MM.1S (cell line): Measurements from ENCODE around the gene TNFAIP8.

ENCODE experiments used
- DNase-seq: peaks from one replicate; pipeline ENCODE4 v3.0.0-alpha.2; 2015
- H2AFZ ChIP-seq: fragments of 300-600 bp; sonication (generic); 2 replicates; pipeline ENCODE4 v1.6.0; 2016; ENCODE audit warnings: antibody characterized with exemption, low read length
- H3F3A ChIP-seq: fragments of 300-600 bp; sonication (generic); 2 replicates; pipeline ENCODE4 v1.6.1; 2016; ENCODE audit warnings: mild to moderate bottlenecking, antibody characterized with exemption, low read length, moderate library complexity, mixed read lengths; ENCODE audit not compliant: insufficient read depth
- H3K27ac ChIP-seq: fragments of 300-600 bp; sonication (generic); 2 replicates; pipeline ENCODE4 v1.5.1; 2016; ENCODE audit warnings: mild to moderate bottlenecking, low read length
- H3K27me3 ChIP-seq: fragments of 300-600 bp; sonication (generic); replicated peaks from 2 replicates; pipeline ENCODE4 v1.6.0; 2016; ENCODE audit warnings: low read length; ENCODE audit not compliant: insufficient read depth
- H3K36me3 ChIP-seq: fragments of 300-600 bp; sonication (generic); replicated peaks from 2 replicates; pipeline ENCODE4 v1.6.1; 2016; ENCODE audit warnings: mild to moderate bottlenecking, low read length, mixed read lengths; ENCODE audit not compliant: insufficient read depth
- H3K4me1 ChIP-seq: fragments of 300-600 bp; sonication (generic); 2 replicates; pipeline ENCODE4 v1.6.1; 2016; ENCODE audit warnings: low read length, mixed read lengths
- H3K4me2 ChIP-seq: fragments of 300-600 bp; sonication (generic); 2 replicates; pipeline ENCODE4 v1.6.0; 2016; ENCODE audit warnings: low read depth, low read length
- H3K4me3 ChIP-seq: fragments of 300-600 bp; sonication (generic); 2 replicates; pipeline ENCODE4 v1.5.1; 2016; ENCODE audit warnings: low read length, mixed read lengths
- H3K79me2 ChIP-seq: fragments of 300-600 bp; sonication (generic); 2 replicates; pipeline ENCODE4 v1.6.1; 2016; ENCODE audit warnings: mixed run types, low read length, mixed read lengths
- H3K9ac ChIP-seq: fragments of 300-600 bp; sonication (generic); 2 replicates; pipeline ENCODE4 v1.6.1; 2016; ENCODE audit warnings: low read length, mixed read lengths
- H3K9me2 ChIP-seq: fragments of 300-600 bp; sonication (generic); replicated peaks from 2 replicates; pipeline ENCODE4 v1.6.1; 2016; ENCODE audit warnings: mild to moderate bottlenecking, low read length, mixed read lengths; ENCODE audit not compliant: insufficient read depth
- H3K9me3 ChIP-seq: fragments of 300-600 bp; sonication (generic); replicated peaks from 2 replicates; pipeline ENCODE4 v1.6.1; 2016; ENCODE audit warnings: mild to moderate bottlenecking, low read length, mixed read lengths; ENCODE audit not compliant: insufficient read depth
- H4K20me1 ChIP-seq: fragments of 300-600 bp; sonication (generic); 2 replicates; pipeline ENCODE4 v1.6.1; 2016; ENCODE audit warnings: mild to moderate bottlenecking, low read length, moderate library complexity, mixed read lengths; ENCODE audit not compliant: insufficient read depth
- CTCF ChIP-seq: fragments of 300-600 bp; sonication (generic); IDR thresholded peaks from 2 replicates; pipeline ENCODE4 v1.5.1; 2016; ENCODE audit warnings: antibody characterized with exemption, low read length, mixed read lengths
- EZH2 ChIP-seq: fragments of 300-600 bp; sonication (generic); optimal IDR thresholded peaks from 2 replicates; pipeline ENCODE3; 2017; ENCODE audit warnings: low read depth, mild to moderate bottlenecking, antibody characterized with exemption, low read length, mixed read lengths
- EZH2phosphoT487 ChIP-seq: fragments of 300-600 bp; sonication (generic); IDR thresholded peaks from 2 replicates; pipeline ENCODE4 v1.6.1; 2018; ENCODE audit warnings: antibody characterized with exemption, low read length

The TNFAIP8 gene

GRCh38 chr5:119377066-119377465, 21.2 kb downstream of the TNFAIP8 start:
- Histone ChIP-seq H3K9ac (no peak overlapping the region), H3K4me2 (no peak overlapping the region), H2AFZ (no peak overlapping the region), H3K27me3 (no peaks in the 10 kb centered on the region), H3K9me2 (no peaks in the 10 kb centered on the region), H3K27ac (no peak overlapping the region), H3K36me3 (no peaks in the 10 kb centered on the region; the same call in 1 of the 2 replicates), H3K4me3 (no peak overlapping the region), H4K20me1 (peaks cover 29% of the 10 kb centered on the region; the same call in 1 of the 2 replicates), H3K9me3 (no peaks in the 10 kb centered on the region), H3K79me2 (peaks cover 97% of the 10 kb centered on the region), H3F3A (no peaks in the 10 kb centered on the region), H3K4me1 (no peaks in the 10 kb centered on the region)
- TF ChIP-seq EZH2phosphoT487, result no peak
- no peak for TF ChIP-seq EZH2
- TF ChIP-seq CTCF, result no peak
- no peak for DNase-seq

DNA sequence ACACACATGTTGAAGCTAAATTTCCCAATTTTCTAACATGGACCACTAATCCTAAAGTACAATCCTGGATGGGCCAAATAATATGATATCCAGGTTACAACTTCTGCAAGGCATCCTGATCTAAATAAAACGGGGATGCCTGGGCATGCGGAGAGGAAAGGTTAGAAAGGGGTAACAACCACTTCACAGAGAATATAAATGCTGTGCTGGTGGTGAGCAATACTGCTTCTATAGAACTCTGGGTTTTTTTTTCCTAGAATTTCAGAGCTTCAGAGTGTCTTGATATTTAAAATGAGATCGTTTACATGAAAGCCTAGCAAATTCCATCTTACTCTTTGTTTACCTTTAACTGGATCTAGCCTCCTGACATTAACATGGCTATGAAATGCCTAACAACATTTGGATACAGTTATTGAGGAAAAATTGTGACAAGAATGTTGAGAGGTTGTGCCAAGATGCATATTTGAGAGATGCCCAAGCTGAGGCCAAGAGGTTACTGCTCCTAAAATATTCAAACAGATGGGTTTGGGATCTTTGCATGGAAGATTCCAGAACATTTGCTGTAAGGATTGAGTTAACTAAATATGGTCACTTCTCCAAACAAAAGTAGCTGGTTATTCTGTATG, 22.4 kb downstream of the TNFAIP8 start:
- no peak for DNase-seq
- H3K4me2 ChIP-seq, result no peak overlapping the region
- no peak overlapping the region for H3K4me3 ChIP-seq
- no peaks in the 10 kb centered on the region; the same call in 1 of the 2 replicates for H3K36me3 ChIP-seq
- no peaks in the 10 kb centered on the region for H3F3A ChIP-seq
- H3K27ac ChIP-seq, result no peak overlapping the region
- peaks cover 97% of the 10 kb centered on the region for H3K79me2 ChIP-seq
- H3K9ac ChIP-seq, result no peak overlapping the region
- H2AFZ ChIP-seq, result no peak overlapping the region
- no peaks in the 10 kb centered on the region for H3K9me3 ChIP-seq
- peaks cover 34% of the 10 kb centered on the region; the same call in 1 of the 2 replicates for H4K20me1 ChIP-seq
- H3K9me2 ChIP-seq, result no peaks in the 10 kb centered on the region
- TF ChIP-seq EZH2 (no peak), EZH2phosphoT487 (no peak), CTCF (no peak)
- H3K4me1 ChIP-seq, result no peaks in the 10 kb centered on the region
- H3K27me3 ChIP-seq, result no peaks in the 10 kb centered on the region

GRCh38 chr5:119379096-119379495, 23.3 kb downstream of the TNFAIP8 start:
- no peaks in the 10 kb centered on the region for H3K4me1 ChIP-seq
- no peaks in the 10 kb centered on the region for H3F3A ChIP-seq
- no peaks in the 10 kb centered on the region; the same call in 1 of the 2 replicates for H3K36me3 ChIP-seq
- peaks cover 34% of the 10 kb centered on the region; the same call in 1 of the 2 replicates for H4K20me1 ChIP-seq
- H2AFZ ChIP-seq, result no peak overlapping the region
- H3K27me3 ChIP-seq, result no peaks in the 10 kb centered on the region
- H3K27ac ChIP-seq, result no peak overlapping the region
- H3K4me3 ChIP-seq, result no peak overlapping the region
- no peak overlapping the region for H3K4me2 ChIP-seq
- no peak overlapping the region for H3K9ac ChIP-seq
- peaks cover 97% of the 10 kb centered on the region for H3K79me2 ChIP-seq
- TF ChIP-seq EZH2phosphoT487, result no peak
- TF ChIP-seq CTCF, result no peak
- TF ChIP-seq EZH2, result no peak
- no peak for DNase-seq
- no peaks in the 10 kb centered on the region for H3K9me2 ChIP-seq
- H3K9me3 ChIP-seq, result no peaks in the 10 kb centered on the region
